Loucy (cell line): ENCODE measurements around the gene SYNJ1.
"Not testable (repeated sequence)": the region's sequence is repeated elsewhere in the genome, so short reads cannot be mapped to it uniquely, and the experiment has no call there.

Experiments used
- CTCF ChIP-seq: fragments of 200-600 bp; sonication (generic); conservative IDR thresholded peaks from 2 replicates; pipeline ENCODE4 v1.5.1; 2014; ENCODE audit warnings: mild to moderate bottlenecking, antibody characterized with exemption, low read length
- EZH2phosphoT487 ChIP-seq: fragments of 200-600 bp; IDR thresholded peaks from 2 replicates; pipeline ENCODE4 v1.6.1; 2018; ENCODE audit warnings: antibody characterized with exemption, mild to moderate bottlenecking, moderate library complexity, borderline replicate concordance

- not testable (repeated sequence) for TF ChIP-seq CTCF, EZH2phosphoT487
Measured at GRCh38 chr21:32746711-32747110, 18.9 kb upstream of the SYNJ1 start.
